ENCODE measurements around the gene FLT1.

FLT1 gene

DNA sequence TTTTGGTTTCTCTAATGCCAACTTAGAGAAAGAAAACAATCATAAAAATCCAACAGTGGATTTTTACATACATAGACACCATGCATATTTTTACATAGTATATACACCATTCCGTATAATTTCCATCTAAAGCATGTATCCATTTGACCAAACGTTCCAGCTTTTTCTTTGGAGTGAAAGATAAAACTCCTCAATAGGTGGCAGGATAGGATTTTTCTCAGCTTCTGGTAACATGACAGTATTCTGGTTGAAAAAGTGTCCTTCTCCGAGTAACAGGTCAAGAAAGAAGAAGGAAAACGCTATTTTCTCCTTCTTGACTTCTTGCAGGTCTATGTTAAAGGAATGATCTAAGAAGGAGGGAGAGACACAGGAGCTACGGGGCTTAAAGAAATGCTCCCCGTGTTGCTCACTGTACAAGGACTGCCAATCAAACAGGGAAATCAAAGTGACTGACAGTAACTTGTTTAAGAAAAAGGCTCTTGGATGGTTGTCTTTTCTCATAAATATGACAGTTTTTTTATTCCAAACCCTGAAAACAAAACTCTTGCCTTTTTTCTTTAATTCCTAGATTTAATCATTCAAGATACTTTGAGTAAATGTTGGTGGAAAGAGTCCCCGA is 11.5 kb downstream of the FLT1 start:
- H3K4me1 ChIP-seq (ENCODE audit: low read depth, poor library complexity, severe bottlenecking), result no peaks in the 10 kb centered on the region
- H3K4me2 ChIP-seq, result no peak overlapping the region
- TF ChIP-seq, protein P1, sequence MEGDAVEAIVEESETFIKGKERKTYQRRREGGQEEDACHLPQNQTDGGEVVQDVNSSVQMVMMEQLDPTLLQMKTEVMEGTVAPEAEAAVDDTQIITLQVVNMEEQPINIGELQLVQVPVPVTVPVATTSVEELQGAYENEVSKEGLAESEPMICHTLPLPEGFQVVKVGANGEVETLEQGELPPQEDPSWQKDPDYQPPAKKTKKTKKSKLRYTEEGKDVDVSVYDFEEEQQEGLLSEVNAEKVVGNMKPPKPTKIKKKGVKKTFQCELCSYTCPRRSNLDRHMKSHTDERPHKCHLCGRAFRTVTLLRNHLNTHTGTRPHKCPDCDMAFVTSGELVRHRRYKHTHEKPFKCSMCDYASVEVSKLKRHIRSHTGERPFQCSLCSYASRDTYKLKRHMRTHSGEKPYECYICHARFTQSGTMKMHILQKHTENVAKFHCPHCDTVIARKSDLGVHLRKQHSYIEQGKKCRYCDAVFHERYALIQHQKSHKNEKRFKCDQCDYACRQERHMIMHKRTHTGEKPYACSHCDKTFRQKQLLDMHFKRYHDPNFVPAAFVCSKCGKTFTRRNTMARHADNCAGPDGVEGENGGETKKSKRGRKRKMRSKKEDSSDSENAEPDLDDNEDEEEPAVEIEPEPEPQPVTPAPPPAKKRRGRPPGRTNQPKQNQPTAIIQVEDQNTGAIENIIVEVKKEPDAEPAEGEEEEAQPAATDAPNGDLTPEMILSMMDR (conservative IDR thresholded peaks at IDR 0.05; ENCODE audit: low read depth, low read length), result no peak
- no peaks in the 10 kb centered on the region for H3K79me2 ChIP-seq (ENCODE audit: insufficient read depth, low read depth)
- H4K20me1 ChIP-seq (ENCODE audit: insufficient read depth), result no peaks in the 10 kb centered on the region
- H3K9ac ChIP-seq, result no peak overlapping the region
- H3K27ac ChIP-seq, result no peak overlapping the region
- no peak overlapping the region for H3K4me3 ChIP-seq (IDR thresholded peaks at IDR 0.05; ENCODE audit: insufficient read depth, low read depth, low read length)
- H3K36me3 ChIP-seq (ENCODE audit: insufficient read depth), result no peaks in the 10 kb centered on the region
- no peak overlapping the region for H2AFZ ChIP-seq (ENCODE audit: low read depth)
- no peaks in the 10 kb centered on the region for H3K27me3 ChIP-seq (ENCODE audit: insufficient read depth, low read depth)

DNA sequence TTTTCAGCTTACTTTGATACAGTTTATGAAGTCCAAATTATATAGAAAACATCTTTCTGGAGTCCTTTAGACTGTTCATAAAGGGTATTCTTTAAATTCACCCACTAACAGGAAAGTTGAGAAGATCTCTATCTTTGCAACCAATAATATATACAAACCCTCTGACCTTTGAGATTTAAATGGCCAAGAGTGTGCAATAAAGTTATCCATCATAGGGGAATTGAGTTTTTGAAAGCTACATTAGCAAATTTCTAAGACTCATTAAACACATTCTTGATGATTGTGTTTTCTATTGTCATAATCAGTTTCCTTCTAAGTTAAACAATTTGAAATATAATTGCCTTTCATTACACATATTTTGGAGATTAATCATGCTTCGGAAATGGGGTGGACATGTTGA is 15.9 kb downstream of the FLT1 start:
- H3K36me3 ChIP-seq (ENCODE audit: insufficient read depth), result no peaks in the 10 kb centered on the region
- H3K27ac ChIP-seq, result no peak overlapping the region
- H3K4me1 ChIP-seq (ENCODE audit: low read depth, poor library complexity, severe bottlenecking), result no peaks in the 10 kb centered on the region
- no peak overlapping the region for H2AFZ ChIP-seq (ENCODE audit: low read depth)
- TF ChIP-seq, protein P1 (conservative IDR thresholded peaks at IDR 0.05; ENCODE audit: low read depth, low read length), result no peak
- no peaks in the 10 kb centered on the region for H3K27me3 ChIP-seq (ENCODE audit: insufficient read depth, low read depth)
- no peaks in the 10 kb centered on the region for H3K79me2 ChIP-seq (ENCODE audit: insufficient read depth, low read depth)
- no peak overlapping the region for H3K4me3 ChIP-seq (IDR thresholded peaks at IDR 0.05; ENCODE audit: insufficient read depth, low read depth, low read length)
- H3K9ac ChIP-seq, result no peak overlapping the region
- H4K20me1 ChIP-seq (ENCODE audit: insufficient read depth), result no peaks in the 10 kb centered on the region
- H3K4me2 ChIP-seq, result no peak overlapping the region

DNA sequence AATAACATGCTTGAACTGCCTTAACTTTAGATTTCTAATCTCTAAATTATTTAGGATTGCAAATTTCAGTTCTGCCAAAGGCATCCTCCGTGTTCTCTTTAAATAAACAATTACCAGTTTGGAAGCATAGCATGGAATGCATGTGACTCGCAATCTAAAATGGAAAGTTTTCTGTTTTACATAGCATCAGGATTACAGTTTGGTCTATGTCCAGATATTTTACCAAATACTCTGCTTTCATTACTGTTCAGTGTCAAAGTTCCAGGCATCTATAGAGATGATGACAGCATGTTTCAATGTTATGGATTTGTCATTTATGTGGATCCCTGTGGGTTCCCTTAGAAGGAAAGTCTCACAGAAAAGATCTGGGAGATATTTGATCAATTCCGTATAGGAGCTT is 16.8 kb downstream of the FLT1 start:
- Histone ChIP-seq H2AFZ (ENCODE audit: low read depth) (no peak overlapping the region), H3K27ac (no peak overlapping the region), H3K36me3 (ENCODE audit: insufficient read depth) (no peaks in the 10 kb centered on the region), H3K4me2 (no peak overlapping the region), H3K4me3 (IDR thresholded peaks at IDR 0.05; ENCODE audit: insufficient read depth, low read depth, low read length) (no peak overlapping the region), H3K27me3 (ENCODE audit: insufficient read depth, low read depth) (no peaks in the 10 kb centered on the region), H4K20me1 (ENCODE audit: insufficient read depth) (no peaks in the 10 kb centered on the region), H3K4me1 (ENCODE audit: low read depth, poor library complexity, severe bottlenecking) (no peaks in the 10 kb centered on the region), H3K79me2 (ENCODE audit: insufficient read depth, low read depth) (no peaks in the 10 kb centered on the region), H3K9ac (no peak overlapping the region)
- TF ChIP-seq, protein P1 (conservative IDR thresholded peaks at IDR 0.05; ENCODE audit: low read depth, low read length), result no peak

DNA sequence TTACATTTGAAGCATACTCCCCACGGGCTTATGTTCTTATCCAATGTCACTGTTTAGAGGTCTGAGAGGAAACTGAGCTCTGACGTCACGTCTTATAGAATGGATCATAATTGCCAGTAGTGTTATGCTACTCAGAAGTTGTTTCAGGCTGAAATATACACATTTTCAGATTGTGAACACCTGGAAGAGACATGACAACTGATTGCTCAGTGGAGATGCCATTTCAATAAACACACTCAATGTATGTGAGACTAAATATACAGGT is 17.3 kb downstream of the FLT1 start:
- Histone ChIP-seq H3K4me3 (IDR thresholded peaks at IDR 0.05; ENCODE audit: insufficient read depth, low read depth, low read length) (no peak overlapping the region), H2AFZ (ENCODE audit: low read depth) (no peak overlapping the region), H3K36me3 (ENCODE audit: insufficient read depth) (no peaks in the 10 kb centered on the region), H4K20me1 (ENCODE audit: insufficient read depth) (no peaks in the 10 kb centered on the region), H3K79me2 (ENCODE audit: insufficient read depth, low read depth) (no peaks in the 10 kb centered on the region), H3K4me2 (no peak overlapping the region), H3K27me3 (ENCODE audit: insufficient read depth, low read depth) (no peaks in the 10 kb centered on the region), H3K27ac (no peak overlapping the region), H3K4me1 (ENCODE audit: low read depth, poor library complexity, severe bottlenecking) (no peaks in the 10 kb centered on the region), H3K9ac (no peak overlapping the region)
- TF ChIP-seq, protein P1 (conservative IDR thresholded peaks at IDR 0.05; ENCODE audit: low read depth, low read length), result no peak
